ENCODE data around the gene METAP2. TPM values are rescaled to one million over a fixed set of nuclear protein-coding genes. Genes with fewer than 3 reads are reported as not detected.
"Not testable (repeated sequence)": the region's sequence is repeated elsewhere in the genome, so short reads cannot be mapped to it uniquely, and the experiment has no call there.

Gene METAP2
- total RNA-seq, 2 experiments from 2014 or later = 67.7 to 69.4 TPM

DNA sequence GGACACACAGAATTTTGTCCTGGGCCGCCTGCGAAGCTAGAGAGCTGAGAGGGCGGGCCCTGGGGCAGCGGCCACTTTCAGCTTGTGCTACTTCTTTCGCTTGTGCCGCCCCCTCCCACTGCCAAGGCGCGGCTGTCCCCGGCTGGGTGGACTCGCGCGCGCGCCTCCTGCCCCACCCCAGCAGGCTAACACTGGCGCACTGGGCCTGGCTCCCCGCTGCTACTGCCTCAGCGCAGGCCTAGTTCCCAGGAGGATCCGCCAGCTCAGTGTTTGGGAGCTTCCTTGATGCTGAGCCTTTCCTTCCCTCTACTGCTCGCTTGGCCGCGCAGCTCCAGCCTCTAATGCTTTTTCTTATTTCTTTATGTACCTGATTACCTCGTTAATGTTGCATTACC is 27.4 kb upstream of the METAP2 start:
- Mint-ChIP-seq H3K27me3 (ENCODE audit: low read depth) (peaks cover 23% of the 10 kb centered on the region), H3K4me3 (no peak overlapping the region), H3K9me3 (ENCODE audit: insufficient read depth) (no peaks in the 10 kb centered on the region), H3K27ac (no peak overlapping the region), H3K36me3 (ENCODE audit: low read depth) (no peaks in the 10 kb centered on the region), H3K4me1 (ENCODE audit: low read depth) (no peaks in the 10 kb centered on the region)
- ATAC-seq = no peak
- DNase-seq = no peak
- CTCF ChIA-PET = no interaction called here
- POLR2A ChIA-PET = no interaction called here

DNA sequence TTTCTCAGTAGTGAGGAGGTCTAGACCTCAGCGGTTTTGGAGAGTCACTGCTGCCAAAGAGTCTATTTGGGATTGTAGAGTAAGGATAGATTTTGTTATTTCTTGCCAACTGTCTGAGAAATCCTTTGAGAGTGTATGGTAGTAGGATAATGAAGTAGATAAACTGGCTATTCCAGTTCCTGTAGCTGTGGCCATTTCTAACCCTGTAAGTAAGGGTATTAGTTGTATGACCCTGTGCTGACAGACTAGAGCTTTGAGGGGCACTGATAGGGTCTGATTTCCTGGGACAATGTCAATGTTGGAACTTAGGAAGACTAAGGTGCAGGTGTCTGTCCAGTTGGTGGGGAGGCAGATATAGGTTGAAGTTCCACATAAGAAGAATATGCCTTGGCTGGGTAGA is 24.3 kb upstream of the METAP2 start:
- DNase-seq; H3K36me3 Mint-ChIP-seq (ENCODE audit: low read depth); H3K9me3 Mint-ChIP-seq (ENCODE audit: insufficient read depth); CTCF ChIA-PET; ATAC-seq; H3K4me1 Mint-ChIP-seq (ENCODE audit: low read depth); H3K27ac Mint-ChIP-seq; H3K4me3 Mint-ChIP-seq: not testable (repeated sequence)
- peaks cover 23% of the 10 kb centered on the region for H3K27me3 Mint-ChIP-seq (ENCODE audit: low read depth)
- POLR2A ChIA-PET = interaction anchor here (1.6 kb wide), 1 partner anchor 24 kb away, joined by 4 read pairs; the partner anchor contains the start of gene METAP2

DNA sequence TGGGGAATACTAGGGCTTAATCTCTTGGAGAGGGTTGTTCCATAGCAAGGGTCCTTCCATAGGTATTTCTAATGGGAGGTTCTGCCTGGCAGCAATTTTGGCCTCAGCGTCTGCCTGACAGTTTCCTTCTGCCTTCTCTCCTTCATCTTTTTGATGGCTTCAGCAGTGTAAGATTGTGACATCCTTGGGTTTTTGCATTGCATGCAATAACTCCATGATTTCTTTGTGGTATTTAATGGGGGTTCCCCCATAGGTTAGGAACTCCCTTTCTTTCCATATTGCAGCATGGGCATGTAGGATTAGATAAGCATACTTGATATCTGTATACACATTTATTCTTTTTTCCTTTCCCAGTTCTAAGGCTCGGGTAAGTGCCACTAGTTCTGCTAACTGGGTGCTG is 21.5 kb upstream of the METAP2 start:
- DNase-seq; H3K4me3 Mint-ChIP-seq; H3K27me3 Mint-ChIP-seq (ENCODE audit: low read depth); H3K9me3 Mint-ChIP-seq (ENCODE audit: insufficient read depth); POLR2A ChIA-PET; H3K36me3 Mint-ChIP-seq (ENCODE audit: low read depth); H3K27ac Mint-ChIP-seq; H3K4me1 Mint-ChIP-seq (ENCODE audit: low read depth); CTCF ChIA-PET; ATAC-seq: not testable (repeated sequence)

DNA sequence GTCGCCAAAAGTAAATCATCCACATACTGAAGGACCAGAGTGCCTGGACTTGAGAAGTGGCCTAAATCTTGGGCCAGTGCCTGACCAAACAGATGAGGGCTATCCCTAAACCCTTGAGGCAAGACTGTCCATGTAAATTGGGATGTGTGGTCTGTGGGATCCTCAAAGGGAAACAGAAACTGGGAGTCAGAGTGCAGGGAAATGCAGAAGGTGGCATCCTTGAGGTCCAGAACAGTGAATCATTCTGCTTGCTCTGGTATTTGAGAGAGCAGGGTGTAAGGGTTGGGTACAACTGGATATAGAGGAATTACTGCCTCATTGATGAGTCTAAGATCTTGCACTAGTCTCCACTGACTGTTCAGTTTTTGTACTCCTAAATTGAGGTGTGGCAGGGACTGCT is 20.1 kb upstream of the METAP2 start:
- H3K27ac Mint-ChIP-seq; ATAC-seq; H3K4me1 Mint-ChIP-seq (ENCODE audit: low read depth); H3K36me3 Mint-ChIP-seq (ENCODE audit: low read depth); H3K4me3 Mint-ChIP-seq; POLR2A ChIA-PET; DNase-seq; H3K27me3 Mint-ChIP-seq (ENCODE audit: low read depth); CTCF ChIA-PET: not testable (repeated sequence)
- H3K9me3 Mint-ChIP-seq (ENCODE audit: insufficient read depth) = peaks cover 11% of the 10 kb centered on the region

DNA sequence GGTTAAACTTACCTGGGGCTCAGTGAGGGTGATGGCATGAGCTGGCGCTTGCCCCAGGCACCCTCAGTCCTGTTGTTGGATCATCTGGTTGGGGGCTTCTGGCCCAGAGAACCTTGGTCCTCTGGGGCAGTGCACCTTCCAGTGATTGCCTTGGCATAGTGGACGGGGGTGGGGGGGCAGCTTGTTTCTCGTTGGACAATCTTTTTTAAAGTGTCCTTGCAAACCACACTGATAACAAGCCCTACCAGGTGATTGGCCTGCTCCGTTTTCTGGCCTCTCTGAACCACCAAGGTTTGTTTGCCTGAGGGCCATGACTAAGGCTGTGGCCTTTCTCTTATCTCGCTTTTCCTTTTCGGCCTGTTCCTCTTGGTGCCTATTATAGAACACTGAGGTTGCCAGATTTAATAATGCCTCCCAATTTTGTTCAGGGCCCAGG is 19.2 kb upstream of the METAP2 start:
- H3K4me3 Mint-ChIP-seq; CTCF ChIA-PET; DNase-seq; H3K36me3 Mint-ChIP-seq (ENCODE audit: low read depth); ATAC-seq; H3K4me1 Mint-ChIP-seq (ENCODE audit: low read depth); H3K27ac Mint-ChIP-seq; POLR2A ChIA-PET; H3K27me3 Mint-ChIP-seq (ENCODE audit: low read depth): not testable (repeated sequence)
- H3K9me3 Mint-ChIP-seq (ENCODE audit: insufficient read depth) = peaks cover 11% of the 10 kb centered on the region

DNA sequence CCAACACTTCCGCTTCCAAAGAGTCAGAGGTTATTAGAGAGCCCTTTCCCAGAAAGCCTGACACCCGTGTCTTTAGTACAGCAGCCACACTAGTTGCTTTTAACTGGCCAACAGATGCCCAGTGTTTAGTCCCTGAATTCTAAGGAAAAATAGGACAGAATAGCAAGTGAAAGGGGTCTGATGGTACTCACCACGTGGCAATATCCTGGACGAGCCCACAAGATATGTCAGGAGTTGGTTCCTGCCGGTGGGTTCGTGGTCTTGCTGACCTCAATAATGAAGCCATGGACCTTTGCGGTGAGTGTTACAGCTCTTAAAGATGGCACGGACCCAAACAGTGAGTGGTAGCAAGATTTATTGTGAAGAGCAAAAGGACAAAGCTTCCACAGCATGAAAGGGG is 16.3 kb upstream of the METAP2 start:
- CTCF ChIA-PET; POLR2A ChIA-PET; H3K27ac Mint-ChIP-seq; ATAC-seq; H3K27me3 Mint-ChIP-seq (ENCODE audit: low read depth); DNase-seq; H3K4me3 Mint-ChIP-seq; H3K36me3 Mint-ChIP-seq (ENCODE audit: low read depth); H3K4me1 Mint-ChIP-seq (ENCODE audit: low read depth): not testable (repeated sequence)
- H3K9me3 Mint-ChIP-seq (ENCODE audit: insufficient read depth) = peaks cover 11% of the 10 kb centered on the region

DNA sequence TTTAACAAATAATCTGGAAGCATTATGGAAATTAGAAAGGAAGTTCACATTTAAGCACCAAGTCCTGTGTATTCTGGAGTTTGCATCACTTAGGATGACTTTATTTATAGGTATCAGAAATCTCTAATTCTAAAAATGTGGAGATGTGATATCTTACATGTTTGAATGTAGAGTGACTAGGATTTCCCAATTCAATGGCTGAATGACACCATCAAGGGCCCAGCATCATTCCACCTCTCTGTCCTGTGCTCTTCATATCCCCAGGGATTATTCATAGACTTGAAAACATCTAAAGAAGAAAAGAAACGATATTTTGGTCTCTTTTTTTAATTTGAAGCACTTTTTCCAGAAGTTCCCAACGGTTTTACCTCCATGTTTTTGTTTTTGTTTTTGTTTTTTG is 15.2 kb upstream of the METAP2 start:
- no peak for DNase-seq
- Mint-ChIP-seq H3K9me3 (ENCODE audit: insufficient read depth) (peaks cover 11% of the 10 kb centered on the region), H3K36me3 (ENCODE audit: low read depth) (peaks cover 3% of the 10 kb centered on the region), H3K27me3 (ENCODE audit: low read depth) (no peaks in the 10 kb centered on the region), H3K4me3 (no peak overlapping the region), H3K27ac (no peak overlapping the region), H3K4me1 (ENCODE audit: low read depth) (no peaks in the 10 kb centered on the region)
- ChIA-PET CTCF (no interaction called here), POLR2A (no interaction called here)
- ATAC-seq = no peak

DNA sequence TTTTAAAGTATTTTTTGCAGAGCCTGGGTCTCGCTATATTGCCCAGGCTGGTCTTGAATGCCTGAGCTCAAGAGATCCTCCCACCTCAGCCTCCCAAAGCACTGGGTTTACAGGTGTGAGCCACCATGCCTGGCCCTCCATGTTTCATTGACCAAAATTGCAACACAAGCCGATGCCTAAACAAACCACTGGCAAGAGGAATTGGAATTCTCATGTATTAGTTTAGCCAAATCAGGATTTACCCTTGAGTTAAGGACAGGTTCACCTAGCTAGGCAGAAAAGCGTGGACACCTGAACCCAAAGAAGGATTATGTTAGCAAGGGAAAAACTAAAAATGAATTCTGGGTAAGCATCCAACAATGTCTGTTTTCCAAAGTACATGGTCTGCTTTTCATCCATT is 14.6 kb upstream of the METAP2 start:
- ATAC-seq (no peak), DNase-seq (no peak)
- ChIA-PET POLR2A (interaction anchor here (1.2 kb wide), 1 partner anchor 15 kb away, joined by 3 read pairs; no protein-coding TSS in a partner anchor), CTCF (interaction anchor here (0.8 kb wide), 1 partner anchor 13 kb away, joined by 4 read pairs; no protein-coding TSS in a partner anchor)
- no peaks in the 10 kb centered on the region for H3K27me3 Mint-ChIP-seq (ENCODE audit: low read depth)
- no peak overlapping the region for H3K27ac Mint-ChIP-seq
- no peaks in the 10 kb centered on the region for H3K4me1 Mint-ChIP-seq (ENCODE audit: low read depth)
- H3K36me3 Mint-ChIP-seq (ENCODE audit: low read depth) = peaks cover 3% of the 10 kb centered on the region
- H3K4me3 Mint-ChIP-seq = no peak overlapping the region
- peaks cover 11% of the 10 kb centered on the region for H3K9me3 Mint-ChIP-seq (ENCODE audit: insufficient read depth)

DNA sequence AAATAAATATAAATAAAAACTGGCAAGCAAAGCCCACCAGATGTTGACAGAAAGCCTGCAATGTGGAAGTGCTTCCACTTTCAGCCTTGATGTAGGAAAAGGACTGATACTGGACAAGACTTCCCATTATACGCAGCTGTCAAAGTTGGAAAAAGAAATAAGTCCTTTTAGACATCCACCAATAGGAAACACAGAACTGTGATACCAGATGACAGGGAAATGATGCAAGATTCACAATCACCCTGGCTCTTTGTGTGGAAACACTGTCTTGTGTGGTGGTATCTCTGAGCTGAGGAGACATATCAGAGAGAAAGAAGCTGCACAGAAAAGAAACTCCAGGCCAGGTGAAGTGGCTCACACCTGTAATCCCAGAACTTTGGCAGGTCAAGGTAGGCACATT is 13.8 kb upstream of the METAP2 start:
- no peaks in the 10 kb centered on the region for H3K27me3 Mint-ChIP-seq (ENCODE audit: low read depth)
- ChIA-PET CTCF (interaction anchor here (0.8 kb wide), 1 partner anchor 13 kb away, joined by 4 read pairs; no protein-coding TSS in a partner anchor), POLR2A (interaction anchor here (1.2 kb wide), 1 partner anchor 14 kb away, joined by 3 read pairs; no protein-coding TSS in a partner anchor)
- DNase-seq (no peak), ATAC-seq (no peak)
- H3K9me3 Mint-ChIP-seq (ENCODE audit: insufficient read depth) = peaks cover 11% of the 10 kb centered on the region
- H3K4me1 Mint-ChIP-seq (ENCODE audit: low read depth) = no peaks in the 10 kb centered on the region
- H3K4me3 Mint-ChIP-seq = no peak overlapping the region
- peaks cover 3% of the 10 kb centered on the region for H3K36me3 Mint-ChIP-seq (ENCODE audit: low read depth)
- no peak overlapping the region for H3K27ac Mint-ChIP-seq

DNA sequence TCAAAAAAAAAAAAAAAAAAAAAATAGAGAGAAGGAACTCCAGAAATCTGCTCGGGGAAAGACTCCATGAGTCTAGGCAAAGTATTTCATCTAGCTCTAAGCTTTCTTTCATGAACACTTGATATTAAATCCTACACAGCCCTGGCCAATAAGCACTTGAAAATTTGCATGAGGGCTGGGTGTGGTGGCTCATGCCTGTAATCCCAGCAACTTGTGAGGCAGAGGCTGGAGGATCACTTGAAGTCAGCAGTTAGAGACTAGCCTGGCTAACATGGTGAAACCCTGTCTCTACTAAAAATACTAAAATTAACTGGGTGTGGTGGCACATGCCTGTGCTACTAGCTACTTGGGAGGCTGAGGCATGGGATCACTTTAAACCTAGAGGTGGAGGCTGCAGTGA is 13.1 kb upstream of the METAP2 start:
- Mint-ChIP-seq H3K4me3 (no peak overlapping the region), H3K4me1 (ENCODE audit: low read depth) (no peaks in the 10 kb centered on the region), H3K27ac (no peak overlapping the region), H3K36me3 (ENCODE audit: low read depth) (peaks cover 3% of the 10 kb centered on the region), H3K27me3 (ENCODE audit: low read depth) (no peaks in the 10 kb centered on the region), H3K9me3 (ENCODE audit: insufficient read depth) (peaks cover 11% of the 10 kb centered on the region)
- ChIA-PET POLR2A (no interaction called here), CTCF (no interaction called here)
- ATAC-seq (no peak), DNase-seq (no peak)

DNA sequence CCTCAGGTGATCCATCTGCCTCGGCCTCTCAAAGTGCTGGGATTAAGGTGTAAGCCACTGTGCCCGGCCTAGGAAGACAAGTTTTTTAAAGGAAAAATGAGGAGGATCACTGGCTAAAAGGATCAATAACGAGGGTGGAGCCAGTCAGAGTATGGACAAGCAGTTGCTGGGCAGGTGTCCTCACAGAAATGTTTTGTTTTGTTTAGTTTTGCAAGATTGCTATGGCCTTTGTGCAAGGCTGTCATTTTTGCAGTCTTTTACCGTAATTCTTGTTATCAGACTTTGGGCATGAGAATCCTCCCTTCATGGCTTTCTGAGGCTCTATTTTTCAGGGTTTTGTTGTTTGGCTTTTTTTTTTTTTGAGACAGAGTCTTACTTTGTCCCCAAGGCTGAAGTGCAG is 11.9 kb upstream of the METAP2 start:
- no peak overlapping the region for H3K4me3 Mint-ChIP-seq
- POLR2A ChIA-PET = interaction anchor here (0.5 kb wide), 1 partner anchor 688 kb away, joined by 3 read pairs; no protein-coding TSS in a partner anchor
- CTCF ChIA-PET = no interaction called here
- peaks cover 8% of the 10 kb centered on the region for H3K9me3 Mint-ChIP-seq (ENCODE audit: insufficient read depth)
- H3K27me3 Mint-ChIP-seq (ENCODE audit: low read depth) = no peaks in the 10 kb centered on the region
- ATAC-seq (no peak), DNase-seq (no peak)
- no peak overlapping the region for H3K27ac Mint-ChIP-seq
- H3K4me1 Mint-ChIP-seq (ENCODE audit: low read depth) = no peaks in the 10 kb centered on the region
- H3K36me3 Mint-ChIP-seq (ENCODE audit: low read depth) = peaks cover 3% of the 10 kb centered on the region

DNA sequence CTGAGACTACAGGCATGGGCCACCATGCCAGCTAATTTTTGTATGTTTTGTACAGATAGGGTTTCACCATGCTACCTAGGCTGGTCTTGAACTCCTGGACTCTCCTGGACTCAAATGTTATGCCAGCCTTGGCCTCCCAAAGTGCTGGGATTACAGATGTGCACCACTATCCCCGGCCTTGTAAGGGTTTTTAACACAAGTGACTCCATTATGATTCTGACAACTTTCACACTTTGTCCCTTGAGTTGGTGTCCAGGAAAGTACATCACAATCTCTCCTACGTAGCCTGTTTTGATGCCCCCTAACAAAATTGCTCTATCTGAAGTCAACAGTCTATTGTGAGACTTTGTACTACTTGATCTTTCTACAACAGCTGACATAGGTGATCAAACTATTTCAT is 11.4 kb upstream of the METAP2 start:
- Mint-ChIP-seq H3K9me3 (ENCODE audit: insufficient read depth) (peaks cover 3% of the 10 kb centered on the region), H3K27ac (no peak overlapping the region), H3K4me1 (ENCODE audit: low read depth) (no peaks in the 10 kb centered on the region), H3K4me3 (no peak overlapping the region), H3K27me3 (ENCODE audit: low read depth) (no peaks in the 10 kb centered on the region), H3K36me3 (ENCODE audit: low read depth) (peaks cover 3% of the 10 kb centered on the region)
- ChIA-PET CTCF (no interaction called here), POLR2A (interaction anchor here (0.5 kb wide), 1 partner anchor 688 kb away, joined by 3 read pairs; no protein-coding TSS in a partner anchor)
- no peak for ATAC-seq
- no peak for DNase-seq

DNA sequence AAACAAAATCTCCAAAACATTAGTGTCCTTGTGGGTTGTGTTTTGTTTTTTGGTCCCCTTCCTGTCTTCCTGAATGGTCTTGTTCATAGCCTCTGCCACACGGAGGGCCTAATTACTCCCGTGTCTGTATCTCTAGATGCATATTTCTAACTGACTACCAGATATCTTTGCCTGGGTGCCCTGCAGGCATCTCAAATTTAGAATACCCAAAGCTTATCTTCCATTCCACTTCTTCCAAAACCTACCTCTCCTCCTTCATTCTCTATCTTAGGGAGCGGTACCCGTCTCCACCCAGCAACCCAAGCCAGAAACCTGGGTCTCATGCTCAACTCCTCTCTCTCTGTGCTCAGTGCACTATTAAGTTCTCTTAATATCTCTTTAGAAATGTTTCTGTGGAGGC is 10.9 kb upstream of the METAP2 start:
- H3K27ac Mint-ChIP-seq = no peak overlapping the region
- no peaks in the 10 kb centered on the region for H3K9me3 Mint-ChIP-seq (ENCODE audit: insufficient read depth)
- no peaks in the 10 kb centered on the region for H3K27me3 Mint-ChIP-seq (ENCODE audit: low read depth)
- ChIA-PET POLR2A (no interaction called here), CTCF (no interaction called here)
- H3K4me1 Mint-ChIP-seq (ENCODE audit: low read depth) = no peaks in the 10 kb centered on the region
- DNase-seq (no peak), ATAC-seq (no peak)
- H3K4me3 Mint-ChIP-seq = no peak overlapping the region
- H3K36me3 Mint-ChIP-seq (ENCODE audit: low read depth) = peaks cover 3% of the 10 kb centered on the region
